D721Med (cell line): ENCODE results near the gene ZNF652.

Experiments
- DNase-seq: peaks from one replicate; pipeline ENCODE4 v3.0.0; 2011; ENCODE audit warnings: low spot score; ENCODE audit not compliant: insufficient read length
- FAIRE-seq: peaks from 2 replicates; lab custom pipeline; 2011; peaks lifted over from hg19 to GRCh38; lab: Jason Lieb, UNC
- TF ChIP-seq, protein P1 (sequence below): IDR thresholded peaks from 2 replicates; pipeline ENCODE4 v1.5.1; 2012; ENCODE audit warnings: mild to moderate bottlenecking, control low read depth; ENCODE audit not compliant: insufficient read depth; ENCODE audit errors: missing control alignments

The ZNF652 gene

DNA sequence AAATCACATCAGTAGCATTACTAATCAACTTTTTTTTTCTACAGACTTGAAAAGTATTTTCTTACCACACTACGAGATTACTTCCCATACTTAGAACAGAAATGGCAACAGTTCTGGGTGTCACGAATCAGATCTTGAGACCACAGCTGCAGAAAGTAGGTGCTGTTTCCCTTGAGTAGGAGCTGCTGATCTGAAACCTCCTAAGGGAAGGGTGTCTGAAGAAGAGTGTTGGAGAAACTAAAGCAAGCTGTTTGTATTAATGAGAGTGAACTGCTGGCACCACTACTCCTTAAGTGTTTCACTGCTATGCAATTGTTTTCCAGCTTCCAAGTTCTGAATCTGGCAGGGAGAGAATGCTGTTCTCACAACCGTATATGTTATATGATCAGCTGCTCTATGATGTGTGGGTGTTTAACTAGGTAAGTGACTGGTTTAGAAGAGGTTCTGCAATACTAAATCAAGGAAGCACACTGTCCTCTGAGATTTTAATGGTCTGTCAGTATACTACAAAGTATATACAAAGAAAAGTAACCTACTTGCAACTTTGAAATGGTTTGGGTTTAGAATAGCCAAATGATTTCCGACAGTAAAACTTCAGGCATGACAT, 3.3 kb downstream of the ZNF652 start:
- TF ChIP-seq, protein P1, sequence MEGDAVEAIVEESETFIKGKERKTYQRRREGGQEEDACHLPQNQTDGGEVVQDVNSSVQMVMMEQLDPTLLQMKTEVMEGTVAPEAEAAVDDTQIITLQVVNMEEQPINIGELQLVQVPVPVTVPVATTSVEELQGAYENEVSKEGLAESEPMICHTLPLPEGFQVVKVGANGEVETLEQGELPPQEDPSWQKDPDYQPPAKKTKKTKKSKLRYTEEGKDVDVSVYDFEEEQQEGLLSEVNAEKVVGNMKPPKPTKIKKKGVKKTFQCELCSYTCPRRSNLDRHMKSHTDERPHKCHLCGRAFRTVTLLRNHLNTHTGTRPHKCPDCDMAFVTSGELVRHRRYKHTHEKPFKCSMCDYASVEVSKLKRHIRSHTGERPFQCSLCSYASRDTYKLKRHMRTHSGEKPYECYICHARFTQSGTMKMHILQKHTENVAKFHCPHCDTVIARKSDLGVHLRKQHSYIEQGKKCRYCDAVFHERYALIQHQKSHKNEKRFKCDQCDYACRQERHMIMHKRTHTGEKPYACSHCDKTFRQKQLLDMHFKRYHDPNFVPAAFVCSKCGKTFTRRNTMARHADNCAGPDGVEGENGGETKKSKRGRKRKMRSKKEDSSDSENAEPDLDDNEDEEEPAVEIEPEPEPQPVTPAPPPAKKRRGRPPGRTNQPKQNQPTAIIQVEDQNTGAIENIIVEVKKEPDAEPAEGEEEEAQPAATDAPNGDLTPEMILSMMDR = no peak
- DNase-seq (no peak), FAIRE-seq (no peak)

DNA sequence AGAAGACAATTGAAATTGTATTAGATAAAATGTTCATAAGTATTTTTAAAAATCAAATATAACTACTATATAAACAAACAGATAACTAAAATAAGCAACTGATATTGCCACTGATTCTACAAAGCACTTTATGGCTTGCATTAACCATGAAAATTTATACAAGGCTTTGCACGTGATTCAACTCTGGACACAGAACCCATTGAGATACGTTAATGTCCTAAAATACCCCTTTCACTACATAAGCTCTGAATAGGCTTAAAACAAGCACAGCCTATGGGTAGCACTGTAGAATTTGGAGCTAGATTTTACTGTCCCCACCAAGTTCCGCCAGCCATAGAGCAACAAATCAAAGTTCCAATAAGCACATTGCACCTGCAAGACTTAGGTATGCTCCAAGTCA, 4.5 kb downstream of the ZNF652 start:
- TF ChIP-seq, protein P1 = no peak
- DNase-seq (no peak), FAIRE-seq (no peak)

DNA sequence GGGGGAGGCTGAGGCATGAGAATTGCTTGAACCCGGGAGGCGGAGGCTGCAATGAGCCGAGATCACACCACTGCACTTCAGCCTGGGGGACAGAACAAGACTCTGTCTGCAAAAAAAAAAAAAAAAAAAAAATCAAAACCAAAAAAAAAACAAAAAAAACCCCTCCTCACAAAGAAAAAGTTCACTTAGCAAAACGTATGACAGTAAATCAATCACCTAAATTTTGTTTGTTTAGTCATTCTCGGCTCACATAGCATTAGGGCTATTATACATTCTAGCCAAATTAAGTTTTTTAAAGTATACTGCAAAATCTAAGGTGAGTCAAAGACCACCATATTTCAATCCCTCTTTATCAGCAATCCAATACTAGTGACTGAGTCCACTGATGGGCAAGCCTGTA, 5.7 kb downstream of the ZNF652 start:
- DNase-seq (no peak), FAIRE-seq (no peak)
- TF ChIP-seq, protein P1 = no peak

DNA sequence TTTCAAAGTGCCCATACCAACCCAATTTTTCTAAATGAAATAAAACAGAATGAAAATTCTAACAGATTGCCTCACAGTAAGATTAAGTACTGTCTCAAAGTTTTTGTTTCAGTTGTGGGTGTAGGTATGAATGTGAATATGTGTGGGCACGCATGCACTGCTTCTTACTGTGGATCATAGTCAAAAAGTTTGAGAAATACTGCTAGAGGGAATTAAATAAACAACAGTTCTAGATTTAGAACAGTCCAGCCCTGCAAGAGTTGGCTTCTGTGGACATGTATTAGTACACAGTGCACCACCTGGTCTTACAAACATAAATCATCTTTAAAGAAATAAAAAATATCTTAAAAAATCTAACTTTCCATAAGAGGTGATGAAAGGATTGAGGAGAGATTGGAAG, 8.4 kb downstream of the ZNF652 start:
- FAIRE-seq (no peak), DNase-seq (no peak)
- TF ChIP-seq, protein P1 = no peak

DNA sequence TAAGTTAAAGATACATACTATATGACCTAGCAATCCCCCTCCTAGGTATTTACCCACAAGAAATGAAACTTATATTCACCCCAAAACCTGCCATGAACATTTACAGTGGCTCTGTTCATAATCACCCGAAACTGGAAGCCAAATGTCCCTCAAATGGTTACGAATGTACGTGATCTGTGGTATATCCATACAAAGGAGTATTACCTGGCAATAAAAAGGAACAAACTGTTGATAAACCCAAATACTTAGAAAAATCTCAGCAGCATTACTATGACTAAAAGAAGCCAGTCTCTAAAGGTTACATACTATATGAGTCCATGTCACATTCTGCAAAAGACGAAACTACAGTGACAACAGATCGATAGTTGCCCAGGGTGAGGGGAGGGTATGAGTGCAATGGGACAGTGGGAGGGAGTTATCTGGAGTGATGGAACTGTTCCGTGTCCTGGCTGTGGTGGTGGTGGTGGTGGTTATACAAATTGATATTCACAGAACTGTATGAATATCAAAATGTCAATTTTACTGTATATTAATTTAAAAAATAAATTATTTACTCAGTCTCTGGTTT, 9.4 kb downstream of the ZNF652 start:
- FAIRE-seq = no peak
- TF ChIP-seq, protein P1 = no peak
- DNase-seq = no peak

DNA sequence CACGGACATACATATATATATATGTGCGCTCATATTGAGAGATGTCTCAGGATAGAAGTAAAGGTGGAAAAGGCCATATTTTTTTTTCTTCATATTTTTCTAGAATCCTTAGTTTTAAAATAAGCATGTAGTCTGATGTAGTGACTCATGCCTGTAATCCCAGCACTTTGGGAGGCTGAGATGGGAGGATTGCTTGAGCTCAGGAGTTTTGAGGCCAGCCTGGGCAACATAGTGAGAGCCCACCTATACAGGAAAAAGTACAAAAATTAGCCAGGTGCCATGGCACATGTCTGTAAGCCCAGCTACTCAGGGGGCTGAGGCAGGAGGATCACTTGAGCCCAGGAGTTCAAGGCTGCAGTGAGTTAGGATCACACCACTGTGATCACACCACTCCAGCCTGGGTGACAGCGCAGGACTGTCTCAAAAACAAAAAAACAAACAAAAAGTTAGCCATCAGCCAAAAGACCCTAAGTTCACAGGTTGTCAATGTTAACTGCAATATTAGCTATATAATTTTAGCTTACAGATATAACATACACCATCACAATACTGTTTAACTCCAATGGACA, 10.4 kb downstream of the ZNF652 start:
- TF ChIP-seq, protein P1 = no peak
- FAIRE-seq (no peak), DNase-seq (no peak)

DNA sequence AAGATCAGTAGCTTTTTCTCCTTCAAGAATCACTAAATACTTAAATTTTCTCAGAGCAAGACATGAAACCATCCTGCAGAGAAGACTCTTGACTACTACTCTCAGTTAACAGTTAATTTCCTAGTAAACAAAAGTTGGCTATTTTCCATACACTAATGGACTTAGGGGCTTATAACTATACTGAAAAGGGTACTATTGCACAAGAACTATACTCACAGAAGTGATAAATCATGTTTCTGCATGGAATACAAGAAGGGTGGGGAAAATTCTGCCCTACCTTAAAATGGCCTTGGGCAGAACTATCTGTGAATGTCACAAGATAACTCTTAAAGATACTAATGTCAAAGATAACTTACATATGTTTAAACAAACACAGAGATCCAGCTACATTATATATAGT, 12.5 kb downstream of the ZNF652 start:
- DNase-seq (no peak), FAIRE-seq (no peak)
- TF ChIP-seq, protein P1 = no peak
